Gastroesophageal sphincter (tissue), 3 donors: ENCODE results near the gene PANK4.

Experiments
- CTCF ChIP-seq, 4 experiments: fragments of 200-600 bp in 2 of 4; fragments of 450-650 bp in 2 of 4; sonication (generic) in 1 of 4; IDR thresholded peaks; one replicate each; pipeline ENCODE4 v1.5.1; 2017 to 2019; ENCODE audit warnings: antibody characterized with exemption in 4 of 4, mild to moderate bottlenecking in 2 of 4, moderate library complexity in 2 of 4
- POLR2A ChIP-seq, 2 donors: fragments of 450-650 bp; IDR thresholded peaks; one replicate each; pipeline ENCODE4 v1.6.1; 2017; ENCODE audit warnings: antibody characterized with exemption in 2 of 2, mild to moderate bottlenecking in 2 of 2, moderate library complexity in 1 of 2
- POLR2AphosphoS5 ChIP-seq: sonication (generic); formaldehyde crosslinking; IDR thresholded peaks from one replicate; pipeline ENCODE4 v1.6.1; 2017; ENCODE audit warnings: antibody characterized with exemption

- TF ChIP-seq POLR2A (IDR thresholded peaks at IDR 0.05): no peak
- no peak for TF ChIP-seq CTCF (IDR thresholded peaks at IDR 0.05)
- no peak for TF ChIP-seq POLR2AphosphoS5
These were observed 16.8 kb downstream of the PANK4 start for GRCh38 chr1:2509589-2509988.
